K562 (cell line): ENCODE results near the gene DENND1A. TPM values are rescaled to one million over a fixed set of nuclear protein-coding genes. Genes with fewer than 3 reads are reported as not detected.

Experiments used
- ATAC-seq: fragments of 200-7000 bp; cut with Tn5 transposase; 3 replicates; pipeline ENCODE4 v1.9.1; 2020; ENCODE audit warnings: moderate library complexity
- BruUV-seq: library from RNA; stranded (reverse); fragments of 400-500 nt; replicated peaks from 2 replicates; lab custom pipeline; 2021; lab: Mats Ljungman, UMichigan
- CTCF ChIA-PET: fragments of 300-600 bp; formaldehyde crosslinking; extraction: SDS; loops from one replicate; lab custom pipeline; 2021; ENCODE audit warnings: low intra/inter-chr PET ratio; lab: Yijun Ruan, JAX
- POLR2A ChIA-PET: fragments of 300-600, 350-650 bp; sonication (Branson Sonifier 250); formaldehyde crosslinking; extraction: SDS; loops from one replicate; lab custom pipeline; 2021; ENCODE audit warnings: antibody characterized with exemption, inconsistent platforms; lab: Yijun Ruan, JAX
- DNase-seq, 4 experiments: peaks; one replicate each; pipeline versions ENCODE4 v3.0.0 to v3.0.0-alpha.2; 2011 to 2018; ENCODE audit warnings: low spot score in 3 of 4, mixed read lengths in 3 of 4; ENCODE audit errors: extremely low read depth in 1 of 4
- FAIRE-seq: peaks from 2 replicates; lab custom pipeline; 2011; peaks lifted over from hg19 to GRCh38; lab: Jason Lieb, UNC
- H2AFZ ChIP-seq: 2 replicates; pipeline ENCODE4 v1.6.0; 2011; ENCODE audit warnings: low read depth, low read length, control low read depth, inconsistent platforms
- H3K27ac ChIP-seq: fragments of 200-600 bp; 3 replicates; pipeline ENCODE4 v1.8.0; 2011; ENCODE audit warnings: low read depth, mild to moderate bottlenecking, control low read depth, inconsistent platforms, low read length, moderate library complexity, mixed read lengths; ENCODE audit errors: extremely low read depth
- H3K27me3 ChIP-seq, 2 experiments: fragments of 300-600 bp in 1 of 2; 2 replicates in 1 of 2; 3 replicates in 1 of 2; pipeline versions ENCODE4 v1.6.0 to v1.8.0; 2011; ENCODE audit warnings: inconsistent platforms in 2 of 2, low read length in 2 of 2, mild to moderate bottlenecking in 1 of 2, mixed read lengths in 1 of 2, moderate library complexity in 1 of 2; ENCODE audit not compliant: control insufficient read depth in 2 of 2, insufficient read depth in 2 of 2
- H3K36me3 ChIP-seq: fragments of 300-600 bp; 3 replicates; pipeline ENCODE4 v1.8.0; 2011; ENCODE audit warnings: mild to moderate bottlenecking, low read length, inconsistent platforms; ENCODE audit not compliant: control insufficient read depth, insufficient read depth
- H3K4me1 ChIP-seq, 2 experiments: fragments of 200-600 bp in 1 of 2; replicated peaks in 1 of 2; 2 replicates in 1 of 2; 3 replicates in 1 of 2; pipeline versions ENCODE4 v1.5.1 to v1.8.0; 2011; ENCODE audit warnings: inconsistent platforms in 2 of 2, low read length in 2 of 2, mild to moderate bottlenecking in 1 of 2, mixed read lengths in 1 of 2, moderate library complexity in 1 of 2; ENCODE audit not compliant: control insufficient read depth in 2 of 2, insufficient read depth in 2 of 2
- H3K4me2 ChIP-seq: 2 replicates; pipeline ENCODE4 v1.6.1; 2011; ENCODE audit warnings: low read length, control low read depth, inconsistent platforms, mixed read lengths; ENCODE audit not compliant: insufficient read depth
- H3K4me3 ChIP-seq: fragments of 200-600 bp; sonication (generic), shearing (Covaris generic); 2 replicates; pipeline ENCODE4 v1.5.1; 2016; ENCODE audit warnings: control low read depth, inconsistent platforms
- H3K79me2 ChIP-seq: fragments of 200-600 bp; 3 replicates; pipeline ENCODE4 v1.8.0; 2011; ENCODE audit warnings: low read length, inconsistent platforms; ENCODE audit not compliant: control insufficient read depth, insufficient read depth
- H3K9ac ChIP-seq, 2 experiments: 2 replicates each; pipeline versions ENCODE4 v1.6.0 to v1.6.1; 2011; ENCODE audit warnings: low read depth in 2 of 2, low read length in 2 of 2, control low read depth in 1 of 2, inconsistent platforms in 1 of 2, mild to moderate bottlenecking in 1 of 2, mixed read lengths in 1 of 2; ENCODE audit not compliant: insufficient read depth in 1 of 2
- H3K9me1 ChIP-seq: one replicate; pipeline ENCODE4 v1.6.0; 2011; ENCODE audit warnings: inconsistent platforms, mild to moderate bottlenecking, low read length, moderate library complexity; ENCODE audit not compliant: control insufficient read depth, insufficient read depth
- H3K9me3 ChIP-seq: replicated peaks from 2 replicates; pipeline ENCODE4 v1.5.1; 2011; ENCODE audit warnings: low read depth, low read length, inconsistent platforms; ENCODE audit not compliant: control insufficient read depth, insufficient read depth
- H4K20me1 ChIP-seq: replicated peaks from 2 replicates; pipeline ENCODE4 v1.6.1; 2011; ENCODE audit warnings: low read length, inconsistent platforms, mixed read lengths; ENCODE audit not compliant: control insufficient read depth, insufficient read depth
- CGGBP1 ChIP-seq: fragments of 250-450 bp; sonication (Bioruptor Pico); IDR thresholded peaks from 2 replicates; pipeline ENCODE4 v1.9.0; 2021; ENCODE audit warnings: mild to moderate bottlenecking
- GTF2E2 ChIP-seq: fragments of 200-800 bp; sonication (Bioruptor generic); IDR thresholded peaks from 2 replicates; pipeline ENCODE4 v1.6.1; 2016; ENCODE audit warnings: missing genetic modification characterization, missing compliant biosample characterization
- HNRNPLL ChIP-seq: fragments of 200-400 bp; formaldehyde crosslinking; IDR thresholded peaks from 2 replicates; pipeline ENCODE4 v1.6.1; 2017; ENCODE audit warnings: low read length, low read depth, mild to moderate bottlenecking; ENCODE audit not compliant: poor library complexity, severe bottlenecking
- RBM17 ChIP-seq: fragments of 200-400 bp; formaldehyde crosslinking; IDR thresholded peaks from 2 replicates; pipeline ENCODE4 v1.6.1; 2017; ENCODE audit warnings: low read depth, mild to moderate bottlenecking, low read length, borderline replicate concordance
- WGBS: fragments of 100-300 bp; shearing (Covaris generic); methylation state at CpG from one replicate; pipeline ENCODE4 v1.1.6; 2016; ENCODE audit warnings: low coverage, mixed read lengths; ENCODE audit not compliant: insufficient coverage; ENCODE audit errors: missing lambda C conversion rate; 5-methylcytosine and 5-hydroxymethylcytosine counted together
- in situ Hi-C: fragments of 300-500 bp; cut with MboI; formaldehyde crosslinking; loops from 4 replicates; pipeline ENCODE4 v1.15.0; 2018; ENCODE audit warnings: inconsistent platforms, mixed read lengths
- intact Hi-C: fragments of 100-400 bp; cut with micrococcal nuclease; formaldehyde crosslinking; loops from 2 replicates; pipeline ENCODE4 v1.14.2; 2022
- polyA plus RNA-seq, 8 experiments: library from polyadenylated mRNA; depleted of rRNA in 4 of 8; stranded (reverse) in 5 of 8; unstranded in 3 of 8; fragments of >200 nt; fragmentation: Nextera tagmentation in 2 of 8; fragmentation: Illumina TruSeq in 1 of 8; extraction: Ambion mirVana in 2 of 8; extraction: Trizol in 1 of 8; gene quantifications; 2 replicates each; pipeline versions ENCODE4 v1.2.1 to v1.2.3, GENCODE V29; 2011 to 2014; ENCODE audit warnings: inconsistent platforms in 1 of 8, missing spikeins in 1 of 8
- total RNA-seq, 7 experiments: library from RNA; depleted of rRNA in 6 of 7; stranded (reverse); fragments of >200 nt in 6 of 7; fragmentation: Illumina TruSeq in 2 of 7; extraction: Trizol in 2 of 7; gene quantifications; 2 replicates each; pipeline versions ENCODE4 v1.2.1 to v1.2.3, GENCODE V29; 2011 to 2021; ENCODE audit warnings: low replicate concordance in 1 of 7

The DENND1A gene
- total and polyA plus RNA-seq, 9 of the 15 experiments (the other 6 are each of a cell fraction or from before 2014, with no cell fraction given), result 7.6 to 29.5 (median 15.7) TPM

GRCh38 chr9:123414204-123414603, 515.7 kb downstream of the DENND1A start:
- intact Hi-C loops, result no loop called here
- H3K27ac ChIP-seq, result no peak overlapping the region
- 49% methylated on average over 7 of the region's 7 CpGs for WGBS
- no peak for ATAC-seq
- in situ Hi-C loops, result no loop called here
- no peaks in the 10 kb centered on the region for H3K79me2 ChIP-seq
- BruUV-seq, result no TSS peak
- H4K20me1 ChIP-seq, result peaks cover 3% of the 10 kb centered on the region
- no peak overlapping the region for H3K4me3 ChIP-seq
- peaks cover 0 to 6% of the 10 kb centered on the region in 2 experiments; a peak in 2 of 5 replicates for H3K4me1 ChIP-seq
- no peaks in the 10 kb centered on the region for H3K36me3 ChIP-seq
- H3K9me3 ChIP-seq, result no peaks in the 10 kb centered on the region
- H3K27me3 ChIP-seq, result no peaks in the 10 kb centered on the region
- H3K9me1 ChIP-seq, result no peaks in the 10 kb centered on the region
- ChIA-PET POLR2A (interaction anchor here (1.3 kb wide), 1 partner anchor 9 kb away, joined by 3 read pairs; no protein-coding TSS in a partner anchor), CTCF (no interaction called here)
- DNase-seq, result no peak
- no peak overlapping the region for H2AFZ ChIP-seq
- no peak overlapping the region for H3K9ac ChIP-seq
- no peak for TF ChIP-seq RBM17
- TF ChIP-seq GTF2E2 (tag), result no peak
- TF ChIP-seq HNRNPLL, result no peak
- no peak for TF ChIP-seq CGGBP1 (CRISPR knock-in tag)
- no peak overlapping the region for H3K4me2 ChIP-seq
- no peak for FAIRE-seq
